Endothelial cell of umbilical vein (primary cell): ENCODE measurements around the gene ZNF485. TPM values are rescaled to one million over a fixed set of nuclear protein-coding genes. Genes with fewer than 3 reads are reported as not detected.

ENCODE experiments used
- BruUV-seq: library from RNA; stranded (reverse); fragments of 400-500 nt; replicated peaks from 2 replicates; lab custom pipeline; 2021; lab: Mats Ljungman, UMichigan
- CTCF ChIA-PET: fragments of 300-600, 350-600 bp; sonication (Branson Sonifier 250); formaldehyde crosslinking; loops from one replicate; lab custom pipeline; 2021; ENCODE audit warnings: antibody characterized with exemption, inconsistent platforms; lab: Charles Lee
- POLR2A ChIA-PET: fragments of 300-600, 350-600 bp; sonication (Branson Sonifier 250); formaldehyde crosslinking; loops from one replicate; lab custom pipeline; 2021; ENCODE audit warnings: antibody characterized with exemption, inconsistent platforms; lab: Charles Lee
- DNase-seq: peaks from one replicate; pipeline ENCODE4 v3.0.0-alpha.2; 2011; ENCODE audit warnings: low read depth, low spot score
- FAIRE-seq: peaks from 2 replicates; lab custom pipeline; 2011; peaks lifted over from hg19 to GRCh38; lab: Jason Lieb, UNC
- H2AFZ ChIP-seq: 2 replicates; pipeline ENCODE4 v1.6.0; 2012; ENCODE audit warnings: low read depth, low read length, control low read depth, inconsistent platforms
- H3K27ac ChIP-seq: 2 replicates; pipeline ENCODE4 v1.5.1; 2011; ENCODE audit warnings: low read depth, mild to moderate bottlenecking, control low read depth, low read length, moderate library complexity; ENCODE audit not compliant: insufficient read depth
- H3K27me3 ChIP-seq, 2 experiments: 2 replicates each; pipeline versions ENCODE4 v1.6.0 to v1.6.1; 2011; ENCODE audit warnings: low read length in 2 of 2, mixed read lengths in 1 of 2; ENCODE audit not compliant: control insufficient read depth in 2 of 2, insufficient read depth in 2 of 2
- H3K36me3 ChIP-seq, 2 experiments: 2 replicates in 1 of 2; 3 replicates in 1 of 2; pipeline ENCODE4 v1.5.1; 2011; ENCODE audit warnings: low read length in 2 of 2, mild to moderate bottlenecking in 1 of 2, moderate library complexity in 1 of 2; ENCODE audit not compliant: control insufficient read depth in 2 of 2, insufficient read depth in 2 of 2; ENCODE audit errors: extremely low read depth in 1 of 2
- H3K4me1 ChIP-seq: 3 replicates; pipeline ENCODE4 v1.5.1; 2011; ENCODE audit warnings: mild to moderate bottlenecking, low read length; ENCODE audit not compliant: control insufficient read depth, insufficient read depth; ENCODE audit errors: extremely low read depth
- H3K4me2 ChIP-seq: 2 replicates; pipeline ENCODE4 v1.6.1; 2011; ENCODE audit warnings: low read length, control low read depth, mixed read lengths; ENCODE audit not compliant: insufficient read depth
- H3K4me3 ChIP-seq, 3 experiments: fragments of 200-600 bp in 1 of 3; sonication (generic), shearing (Covaris generic) in 1 of 3; replicated peaks in 1 of 3; 2 replicates each; pipeline ENCODE4 v1.5.1; 2011 to 2016; ENCODE audit warnings: control low read depth in 3 of 3, low read length in 3 of 3, mild to moderate bottlenecking in 2 of 3, inconsistent platforms in 1 of 3, low read depth in 1 of 3, moderate library complexity in 1 of 3; ENCODE audit not compliant: insufficient read depth in 1 of 3
- H3K79me2 ChIP-seq: 2 replicates; pipeline ENCODE4 v1.6.0; 2012; ENCODE audit warnings: low read length, inconsistent platforms; ENCODE audit not compliant: control insufficient read depth, insufficient read depth
- H3K9ac ChIP-seq: replicated peaks from 2 replicates; pipeline ENCODE3; 2011; ENCODE audit warnings: low read length, control low read depth; ENCODE audit not compliant: insufficient read depth; ENCODE audit errors: extremely low read depth
- H3K9me1 ChIP-seq: replicated peaks from 3 replicates; pipeline ENCODE4 v1.6.0; 2011; ENCODE audit warnings: mild to moderate bottlenecking, low read length; ENCODE audit not compliant: control insufficient read depth, insufficient read depth; ENCODE audit errors: extremely low read depth
- H3K9me3 ChIP-seq: replicated peaks from 2 replicates; pipeline ENCODE4 v1.5.1; 2012; ENCODE audit warnings: low read length, inconsistent platforms; ENCODE audit not compliant: control insufficient read depth, insufficient read depth
- H4K20me1 ChIP-seq: replicated peaks from 2 replicates; pipeline ENCODE3; 2011; ENCODE audit warnings: mild to moderate bottlenecking, low read length; ENCODE audit not compliant: control insufficient read depth, insufficient read depth; ENCODE audit errors: extremely low read depth
- CTCF ChIP-seq, 2 donors: IDR thresholded peaks; 1 replicate in 1 of 2; 2 replicates in 1 of 2; pipeline ENCODE4 v1.5.1; 2011; ENCODE audit warnings: low read length in 2 of 2, mild to moderate bottlenecking in 2 of 2, moderate library complexity in 2 of 2, control low read depth in 1 of 2, inconsistent platforms in 1 of 2, low read depth in 1 of 2; ENCODE audit not compliant: insufficient read depth in 1 of 2; ENCODE audit errors: extremely low read depth in 1 of 2
- EZH2 ChIP-seq: IDR thresholded peaks from 2 replicates; pipeline ENCODE4 v1.6.1; 2012; ENCODE audit warnings: borderline replicate concordance, low read depth, mild to moderate bottlenecking, moderate library complexity, low read length, inconsistent platforms; ENCODE audit not compliant: severe bottlenecking
- FOS ChIP-seq: IDR thresholded peaks from 2 replicates; pipeline ENCODE4 v1.6.1; 2011; ENCODE audit warnings: mild to moderate bottlenecking, low read length, moderate library complexity, borderline replicate concordance; ENCODE audit not compliant: insufficient read depth
- GATA2 ChIP-seq: IDR thresholded peaks from 2 replicates; pipeline ENCODE4 v1.7.0; 2011; ENCODE audit warnings: low read depth, mild to moderate bottlenecking, moderate library complexity, mixed read lengths, low read length; ENCODE audit not compliant: insufficient read length, insufficient read depth
- JUN ChIP-seq: IDR thresholded peaks from 2 replicates; pipeline ENCODE4 v1.6.1; 2011; ENCODE audit warnings: borderline replicate concordance, low read depth; ENCODE audit not compliant: insufficient read length, insufficient read depth
- MAX ChIP-seq: IDR thresholded peaks from 2 replicates; pipeline ENCODE4 v1.6.1; 2011; ENCODE audit not compliant: insufficient read depth, insufficient read length
- MYC ChIP-seq: IDR thresholded peaks from one replicate; pipeline ENCODE4 v1.6.1; 2011; ENCODE audit warnings: mild to moderate bottlenecking, low read depth, low read length
- POLR2A ChIP-seq: IDR thresholded peaks from 2 replicates; pipeline ENCODE4 v1.6.1; 2012; ENCODE audit warnings: low read depth, mild to moderate bottlenecking, control low read depth, low read length
- POLR2AphosphoS5 ChIP-seq: IDR thresholded peaks from 2 replicates; pipeline ENCODE4 v1.6.1; 2012; ENCODE audit warnings: low read depth, mild to moderate bottlenecking, control low read depth, low read length, moderate library complexity; ENCODE audit not compliant: insufficient read depth
- dilution Hi-C: fragments of 300-500 bp; cut with MboI; formaldehyde crosslinking; loops from one replicate; pipeline ENCODE4 v1.15.0; 2019; ENCODE audit warnings: low sequenced_read_pairs; ENCODE audit not compliant: extremely low pct_ligation_motif_present
- intact Hi-C: fragments of 100-400 bp; cut with micrococcal nuclease; formaldehyde crosslinking; loops from one replicate; pipeline ENCODE4 v1.10.0; 2022
- polyA plus RNA-seq, 4 experiments: library from polyadenylated mRNA; depleted of rRNA in 3 of 4; stranded (reverse) in 3 of 4; unstranded in 1 of 4; fragments of >200 nt; gene quantifications; 2 replicates each; pipeline versions ENCODE4 v1.2.1 to v1.2.3, GENCODE V29; 2011 to 2012; ENCODE audit warnings: missing spikeins in 1 of 4
- total RNA-seq: library from RNA; stranded (reverse); gene quantifications from 2 replicates; pipeline ENCODE4 v1.2.3, GENCODE V29; 2021

ZNF485 gene
- total and polyA plus RNA-seq, 2 donors (not counting 3 experiments of a cell fraction or from before 2014, with no cell fraction given), result 1.0 to 1.2 TPM

GRCh38 chr10:43557214-43557613 lies 49.0 kb upstream of the ZNF485 start:
- Histone ChIP-seq H3K27ac (no peak overlapping the region), H3K79me2 (no peaks in the 10 kb centered on the region), H3K9me3 (no peaks in the 10 kb centered on the region), H3K9me1 (no peaks in the 10 kb centered on the region), H3K9ac (no peak overlapping the region), H3K4me2 (no peak overlapping the region), H3K4me1 (no peaks in the 10 kb centered on the region), H2AFZ (no peak overlapping the region), H3K36me3 (no peaks in the 10 kb centered on the region), H4K20me1 (no peaks in the 10 kb centered on the region), H3K27me3 (no peaks in the 10 kb centered on the region), H3K4me3 (no peak overlapping the region)
- no peak for DNase-seq
- POLR2A ChIA-PET, result no interaction called here
- no TSS peak for BruUV-seq
- no peak for FAIRE-seq
- TF ChIP-seq POLR2AphosphoS5 (no peak), MAX (no peak), JUN (no peak), FOS (no peak)
- CTCF ChIA-PET, result interaction anchor here (1.0 kb wide), 1 partner anchor 17 kb away, joined by 3 read pairs; no protein-coding TSS in a partner anchor
- dilution Hi-C loops (no loop called here), intact Hi-C loops (no loop called here)

- Histone ChIP-seq H3K4me1 (peaks cover 4% of the 10 kb centered on the region), H3K36me3 (no peaks in the 10 kb centered on the region), H3K9me1 (no peaks in the 10 kb centered on the region), H4K20me1 (no peaks in the 10 kb centered on the region), H3K79me2 (no peaks in the 10 kb centered on the region), H3K9ac (no peak overlapping the region), H3K27ac (no peak overlapping the region), H3K4me3 (no peak overlapping the region), H3K27me3 (peaks cover 0 to 15% of the 10 kb centered on the region in 2 experiments), H3K4me2 (no peak overlapping the region), H3K9me3 (no peaks in the 10 kb centered on the region), H2AFZ (no peak overlapping the region)
- no peak for DNase-seq
- dilution Hi-C loops, result no loop called here
- TF ChIP-seq FOS (no peak), POLR2A (no peak), GATA2 (no peak), MAX (no peak), MYC (no peak), EZH2 (no peak), POLR2AphosphoS5 (no peak), JUN (no peak), CTCF (IDR thresholded peaks at IDR 0.05; ENCODE audit: extremely low read depth in 1 of 2, insufficient read depth in 1 of 2, low read depth in 1 of 2, low read length in 2 of 2) (no peak)
- FAIRE-seq, result no peak
- ChIA-PET CTCF (no interaction called here), POLR2A (no interaction called here)
- no TSS peak for BruUV-seq
- intact Hi-C loops, result loop anchor here (5.0 kb wide), 2 partner anchors 38 to 78 kb away; partner anchors contain the start of genes ZNF32 and ZNF485
Observed at GRCh38 chr10:43569681-43570080, 36.6 kb upstream of the ZNF485 start.
